GM18868 (cell line): ENCODE measurements around the gene PRSS57.
"Not testable (repeated sequence)": the region's sequence is repeated elsewhere in the genome, so short reads cannot be mapped to it uniquely, and the experiment has no call there.

Experiments used
- ATAC-seq: cut with Tn5 transposase; IDR thresholded peaks from one replicate; pipeline ENCODE4 v1.9.1; 2021; ENCODE audit warnings: mild to moderate bottlenecking, moderate library complexity; ENCODE audit not compliant: unreplicated experiment

Gene PRSS57

DNA sequence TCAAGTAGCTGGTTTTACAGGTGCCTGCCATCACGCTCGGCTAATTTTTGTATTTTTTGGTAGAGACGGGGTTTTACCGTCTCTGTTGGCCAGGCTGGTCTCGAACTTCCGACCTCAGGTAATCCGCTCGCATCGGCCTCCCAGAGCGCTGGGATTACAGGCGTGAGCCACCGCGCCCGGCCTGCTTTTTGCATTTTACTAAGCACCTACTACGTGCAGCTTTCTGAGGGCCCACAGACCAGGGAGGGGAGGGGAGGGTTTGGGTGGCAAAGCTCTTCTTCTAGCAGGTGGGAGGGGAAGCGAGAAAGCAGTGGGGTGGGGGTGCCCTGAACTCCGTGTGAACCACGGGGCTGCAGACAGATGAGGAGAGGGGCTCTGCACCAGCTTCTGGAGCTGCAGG is 28.5 kb upstream of the PRSS57 start:
- ATAC-seq, result no peak

DNA sequence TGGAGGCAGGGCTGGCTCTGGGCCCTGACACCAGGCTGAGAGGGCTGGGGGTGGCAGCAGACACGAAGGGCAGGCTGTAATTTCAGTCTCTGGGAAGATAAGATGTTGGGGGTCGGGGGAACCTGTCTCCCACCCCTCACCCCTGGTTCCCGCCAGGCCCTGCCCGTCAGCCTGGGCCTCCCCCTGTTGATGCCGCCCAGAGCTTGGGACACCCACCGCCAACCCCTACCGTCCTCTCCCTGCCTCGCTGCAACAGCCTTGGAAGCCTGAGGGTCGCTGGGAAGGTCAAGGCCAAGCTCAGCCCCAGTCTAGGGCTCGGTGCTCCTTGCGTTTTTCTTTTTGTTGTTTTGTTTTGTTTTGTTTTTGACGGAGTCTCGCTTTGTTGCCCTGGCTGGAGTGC is 28.0 kb upstream of the PRSS57 start:
- ATAC-seq, result no peak

- ATAC-seq, result no peak
Observed at GRCh38 chr19:722553-723101, 27.4 kb upstream of the PRSS57 start.

- no peak for ATAC-seq
Observed at GRCh38 chr19:720345-721160, 25.3 kb upstream of the PRSS57 start.

DNA sequence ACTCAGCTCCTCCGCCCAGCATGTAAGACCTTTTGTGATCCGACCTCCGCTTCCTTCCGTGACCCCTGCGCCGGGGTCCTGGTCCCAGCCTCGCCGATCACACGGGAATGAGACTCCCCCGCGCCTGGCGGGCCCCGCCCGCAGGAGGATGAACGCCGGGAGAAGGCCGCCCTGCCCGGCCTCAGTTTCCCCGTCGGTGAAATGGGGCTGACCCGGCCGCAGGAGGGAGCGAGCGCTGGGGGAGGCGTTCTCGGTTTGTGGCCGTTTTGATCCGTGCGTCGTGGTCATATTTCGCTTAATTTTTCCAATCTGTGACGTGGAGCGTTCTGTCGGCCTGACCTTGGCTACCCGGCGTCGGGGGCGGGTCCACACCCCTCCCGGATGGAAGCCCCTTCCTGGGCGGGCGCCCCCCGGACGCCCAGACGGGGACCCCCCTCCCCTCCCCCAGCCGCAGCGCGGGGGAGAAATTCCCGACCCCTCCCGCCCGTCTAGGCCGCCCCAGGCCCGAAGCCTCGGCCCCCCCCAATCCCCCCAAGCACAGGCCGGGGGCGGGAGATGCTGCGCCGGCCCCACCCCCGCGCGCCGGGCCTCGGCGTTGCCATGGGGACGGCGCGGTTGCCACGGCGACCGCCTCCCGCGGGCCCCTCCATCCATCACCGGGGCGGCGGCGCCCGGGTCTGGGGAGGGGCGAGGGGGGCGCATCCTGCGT is 24.5 kb upstream of the PRSS57 start:
- ATAC-seq, result no peak

GRCh38 chr19:718991-719512 is 23.8 kb upstream of the PRSS57 start:
- no peak for ATAC-seq

DNA sequence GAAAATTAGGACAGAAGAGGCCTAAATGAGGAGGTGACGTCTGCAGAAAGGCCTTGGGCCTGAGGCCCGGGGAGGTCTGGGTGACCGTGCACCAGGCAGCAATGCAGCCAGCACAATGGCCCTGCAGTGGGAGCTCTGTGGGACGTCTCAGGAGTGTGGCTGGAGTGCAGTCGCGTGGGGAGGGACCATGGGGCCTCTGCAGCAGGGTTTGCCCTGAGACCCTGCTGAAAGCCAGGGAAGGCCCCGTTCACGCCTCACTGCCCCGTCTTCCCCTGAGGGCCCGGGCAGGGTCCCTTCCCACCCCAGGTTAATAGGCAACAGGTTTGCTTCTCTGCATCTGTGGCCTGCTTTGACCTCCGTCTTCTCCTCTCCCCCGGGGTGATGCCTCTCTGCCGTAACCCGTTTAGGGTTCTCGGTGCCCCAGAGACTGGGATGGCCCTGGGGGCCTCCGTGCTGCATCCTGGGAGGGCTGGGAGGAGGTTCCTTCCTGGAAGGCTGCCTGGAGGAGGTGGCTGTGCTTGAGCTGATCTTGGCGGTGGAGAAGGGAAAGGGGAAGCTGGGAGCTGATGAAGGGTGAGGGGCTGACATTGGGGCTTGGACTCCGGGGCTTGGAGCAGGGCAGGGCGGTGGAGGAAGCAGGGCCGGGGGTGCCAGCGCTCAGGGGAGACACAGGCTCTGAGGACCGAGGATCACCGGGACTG is 23.1 kb upstream of the PRSS57 start:
- ATAC-seq, result no peak

DNA sequence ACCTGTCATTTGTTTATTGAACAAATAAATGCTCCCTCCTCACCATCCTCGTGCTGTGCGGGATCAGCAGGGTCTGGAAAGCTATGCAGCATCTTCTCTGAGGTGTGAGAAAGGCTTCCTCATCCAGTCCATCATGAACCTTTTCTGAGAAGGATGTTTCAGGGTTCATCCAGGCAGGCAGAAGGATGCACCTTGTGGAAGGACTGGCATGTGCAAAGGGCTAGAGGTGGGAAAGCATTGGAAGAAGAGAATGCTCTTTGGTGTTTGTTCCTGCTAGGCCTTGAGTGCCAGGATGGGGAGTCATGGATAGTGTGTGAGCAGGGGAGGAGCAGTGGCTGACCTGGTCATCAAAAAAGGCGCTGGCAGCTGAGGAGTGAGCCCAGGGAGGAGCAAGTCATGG is 20.1 kb upstream of the PRSS57 start:
- no peak for ATAC-seq

DNA sequence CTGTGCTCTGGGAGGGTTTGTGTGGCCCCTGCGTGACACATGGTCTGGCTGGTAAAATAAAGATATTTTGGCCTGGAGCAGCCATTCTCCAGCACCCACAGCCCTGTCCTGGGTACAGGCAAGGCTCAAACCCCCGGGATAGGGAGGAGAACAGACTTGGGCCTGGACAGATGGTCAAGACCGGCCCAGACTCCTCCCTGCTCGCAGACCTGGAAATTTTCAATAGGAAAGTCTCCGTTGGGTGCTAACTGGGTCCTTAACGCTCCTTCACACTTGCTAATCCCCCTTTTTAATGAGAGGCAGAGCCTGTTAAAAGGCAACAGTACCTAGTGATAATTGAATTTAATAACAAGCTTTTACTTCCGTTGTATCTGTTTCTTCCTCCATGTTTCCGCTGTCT is 16.0 kb upstream of the PRSS57 start:
- no peak for ATAC-seq

- no peak for ATAC-seq
Observed at GRCh38 chr19:710767-711166, 15.5 kb upstream of the PRSS57 start.

DNA sequence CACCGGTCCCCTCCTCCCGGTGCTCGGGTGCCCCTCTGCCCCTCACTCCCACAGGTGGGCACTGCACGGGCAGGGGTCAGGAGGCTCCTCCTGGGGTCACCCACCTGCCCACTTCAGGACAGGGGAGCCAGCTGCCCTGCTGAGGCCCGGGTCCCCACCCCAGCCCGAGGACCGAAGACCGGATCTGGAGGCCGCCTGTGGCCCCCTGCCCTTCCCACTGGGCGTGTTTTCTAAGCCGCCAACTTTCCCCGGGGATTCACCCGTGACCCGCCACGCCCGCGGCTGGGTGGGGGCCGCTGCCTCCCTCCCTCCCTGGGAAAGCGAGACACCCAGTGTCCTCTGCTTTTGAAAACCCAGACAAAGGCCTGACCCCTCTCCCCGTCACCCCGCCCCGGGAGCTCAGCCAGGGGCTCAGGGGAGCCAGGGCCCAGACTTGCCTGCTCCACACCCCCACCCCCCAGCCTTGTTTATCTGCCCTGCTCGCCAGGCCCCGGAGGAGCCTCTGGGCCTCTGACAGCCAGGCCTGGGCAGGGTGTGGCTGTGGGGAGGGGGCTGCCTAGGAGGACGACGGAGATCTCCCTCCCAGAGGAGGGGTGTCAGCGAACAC is 14.8 kb upstream of the PRSS57 start:
- ATAC-seq, result no peak

DNA sequence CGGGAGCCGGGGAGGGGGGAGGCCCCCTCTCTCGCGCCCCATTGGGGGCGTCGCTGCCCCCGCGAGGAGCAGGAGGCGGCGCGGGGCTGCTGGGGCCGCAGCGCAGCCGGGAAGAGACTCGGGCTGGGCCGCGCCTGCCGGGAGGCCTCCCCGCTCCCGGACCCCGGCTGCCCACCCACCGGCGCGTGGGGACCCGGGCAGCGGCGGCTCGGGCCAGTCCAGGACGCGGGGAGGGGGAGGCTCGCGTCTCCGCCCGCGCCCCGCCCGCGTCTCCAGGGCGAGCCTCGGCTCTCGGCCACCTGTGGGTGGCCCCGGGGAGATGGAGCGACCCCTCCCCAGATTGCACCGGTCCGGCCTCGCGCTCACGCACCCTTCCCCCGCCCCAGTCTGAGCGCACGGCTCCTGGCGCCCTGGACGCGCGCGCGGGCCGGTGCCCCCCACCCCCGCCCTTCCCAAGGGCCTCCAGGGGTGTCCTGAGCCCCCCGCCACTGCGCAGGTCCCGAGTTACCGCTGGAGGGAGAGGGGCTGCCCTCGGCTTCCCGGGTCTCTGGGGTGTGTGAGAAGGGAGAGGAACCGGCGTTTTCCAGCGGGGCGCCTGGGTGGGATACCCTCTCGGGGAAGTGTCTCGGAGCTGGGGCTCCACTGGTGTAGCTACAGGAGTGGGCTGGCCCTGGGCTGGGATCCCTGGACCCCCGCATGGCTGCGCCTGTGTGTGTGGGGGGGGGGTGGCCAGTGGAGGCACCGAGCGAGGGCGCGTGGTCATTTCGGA is 14.1 kb upstream of the PRSS57 start:
- ATAC-seq, result no peak

- ATAC-seq, result no peak
Observed at GRCh38 chr19:708154-709143, 13.2 kb upstream of the PRSS57 start, which contains the start of gene PALM. PALM (plus strand) TSS chr19:708935; CDS start chr19:709147, 212 bp downstream.

GRCh38 chr19:704447-704741 is 9.1 kb upstream of the PRSS57 start:
- no peak for ATAC-seq

DNA sequence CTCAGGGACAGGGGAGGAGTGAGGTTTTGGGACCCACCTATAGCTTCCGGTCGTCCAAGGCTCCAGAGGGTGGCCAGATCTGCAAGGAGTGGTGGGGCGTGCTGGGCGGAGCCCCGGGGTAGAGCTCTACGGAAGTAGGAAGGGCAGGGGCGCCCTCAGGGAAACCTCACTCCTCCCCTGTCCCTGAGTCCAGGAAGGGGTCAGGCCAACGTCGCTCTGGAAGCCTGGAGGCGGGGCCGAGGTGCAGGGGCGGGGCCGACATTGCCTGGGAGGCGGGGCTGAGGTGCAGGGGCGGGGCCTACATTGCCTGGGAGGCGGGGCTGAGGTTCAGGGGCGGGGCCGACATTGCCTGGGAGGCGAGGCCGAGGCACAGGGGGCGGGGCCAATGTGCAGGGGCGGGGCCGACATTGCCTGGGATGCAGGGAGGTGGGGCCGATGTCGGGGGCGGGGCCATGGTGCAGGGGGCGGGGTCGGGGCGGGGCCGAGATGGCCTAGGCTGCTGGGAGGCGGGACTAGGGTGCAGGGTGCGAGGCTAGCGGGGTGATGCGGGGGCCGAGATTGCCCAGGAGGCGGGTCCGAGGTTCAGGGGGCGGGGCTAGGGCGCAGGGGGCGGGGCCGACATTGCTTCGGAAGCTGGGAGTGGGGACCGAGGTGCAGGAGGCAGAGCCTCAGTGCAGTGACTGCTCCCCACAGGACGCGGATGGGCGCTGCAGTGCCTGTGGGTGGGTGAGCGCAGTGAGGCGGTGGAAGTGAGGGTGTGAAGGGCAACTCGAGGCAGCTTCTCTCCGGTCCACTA is 8.6 kb upstream of the PRSS57 start:
- no peak for ATAC-seq

- no peak for ATAC-seq
Observed at GRCh38 chr19:703329-703650, 8.0 kb upstream of the PRSS57 start.

DNA sequence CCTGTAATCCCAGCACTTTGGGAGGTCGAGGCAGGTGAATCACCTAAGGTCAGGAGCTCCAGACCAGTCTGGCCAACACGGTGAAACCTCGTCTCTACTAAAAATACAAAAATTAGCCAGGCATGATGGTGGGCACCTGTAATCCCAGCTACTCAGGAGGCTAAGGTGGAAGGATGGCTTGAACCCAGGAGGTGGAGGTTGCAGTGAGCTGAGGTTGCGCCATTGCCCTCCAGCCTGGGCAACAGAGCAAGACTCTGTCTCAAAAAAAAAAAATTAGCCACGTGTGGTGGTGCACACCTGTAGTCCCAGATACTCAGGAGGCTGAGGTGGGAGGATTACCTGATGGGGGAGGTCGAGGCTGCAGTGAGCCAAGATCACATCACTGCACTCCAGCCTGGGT is 7.6 kb upstream of the PRSS57 start:
- ATAC-seq, result not testable (repeated sequence)

- ATAC-seq, result not testable (repeated sequence)
Observed at GRCh38 chr19:699885-700284, 4.6 kb upstream of the PRSS57 start.
